ENCODE measurements around the gene RXRG.

The RXRG gene

DNA sequence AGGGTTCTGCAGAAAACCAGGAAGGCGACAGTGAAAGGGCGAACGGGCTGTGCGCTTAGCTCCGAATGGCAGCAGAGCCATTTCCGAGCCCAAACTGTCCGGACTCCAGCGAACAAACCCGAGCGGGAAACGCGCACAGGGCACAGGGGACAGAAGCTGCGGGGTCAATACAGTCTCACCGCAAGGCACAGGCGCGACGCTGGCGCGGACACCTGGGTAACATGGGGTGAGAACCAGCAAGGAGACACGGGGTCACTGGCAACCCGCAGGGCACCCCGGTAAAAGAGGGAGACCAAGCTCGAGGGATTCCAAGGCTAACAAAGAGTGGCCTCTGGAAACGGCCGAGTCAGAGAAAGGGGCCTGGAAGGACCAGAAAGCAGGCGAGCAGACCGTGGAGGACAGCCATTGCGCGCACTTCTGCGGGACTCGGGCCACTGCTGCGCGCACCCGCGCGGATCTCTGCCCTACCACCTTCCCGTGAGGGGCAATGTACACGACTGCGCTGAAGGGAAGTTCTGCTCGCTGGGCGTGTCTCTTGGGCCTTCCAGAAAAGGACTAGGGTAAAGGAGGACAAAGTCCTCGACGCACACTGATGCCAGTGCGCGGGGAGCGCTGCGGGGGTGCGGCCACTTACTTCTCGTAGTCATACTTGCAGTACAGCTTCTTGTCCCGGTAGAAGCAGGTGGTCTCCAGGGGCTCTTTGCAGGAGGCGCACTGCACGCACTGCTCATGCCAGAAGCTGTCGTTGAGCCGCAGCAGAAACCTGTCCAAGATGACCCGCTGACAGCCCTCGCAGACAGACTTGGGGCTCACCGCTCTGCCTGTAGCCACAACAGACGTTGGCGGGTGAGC, 92.3 kb downstream of the RXRG start:
- H3K9ac ChIP-seq = no peak overlapping the region
- H2AFZ ChIP-seq = no peak overlapping the region
- H3K4me3 ChIP-seq (ENCODE audit: low read depth, low read length) = no peak overlapping the region
- TF ChIP-seq, protein P1, sequence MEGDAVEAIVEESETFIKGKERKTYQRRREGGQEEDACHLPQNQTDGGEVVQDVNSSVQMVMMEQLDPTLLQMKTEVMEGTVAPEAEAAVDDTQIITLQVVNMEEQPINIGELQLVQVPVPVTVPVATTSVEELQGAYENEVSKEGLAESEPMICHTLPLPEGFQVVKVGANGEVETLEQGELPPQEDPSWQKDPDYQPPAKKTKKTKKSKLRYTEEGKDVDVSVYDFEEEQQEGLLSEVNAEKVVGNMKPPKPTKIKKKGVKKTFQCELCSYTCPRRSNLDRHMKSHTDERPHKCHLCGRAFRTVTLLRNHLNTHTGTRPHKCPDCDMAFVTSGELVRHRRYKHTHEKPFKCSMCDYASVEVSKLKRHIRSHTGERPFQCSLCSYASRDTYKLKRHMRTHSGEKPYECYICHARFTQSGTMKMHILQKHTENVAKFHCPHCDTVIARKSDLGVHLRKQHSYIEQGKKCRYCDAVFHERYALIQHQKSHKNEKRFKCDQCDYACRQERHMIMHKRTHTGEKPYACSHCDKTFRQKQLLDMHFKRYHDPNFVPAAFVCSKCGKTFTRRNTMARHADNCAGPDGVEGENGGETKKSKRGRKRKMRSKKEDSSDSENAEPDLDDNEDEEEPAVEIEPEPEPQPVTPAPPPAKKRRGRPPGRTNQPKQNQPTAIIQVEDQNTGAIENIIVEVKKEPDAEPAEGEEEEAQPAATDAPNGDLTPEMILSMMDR (IDR thresholded peaks at IDR 0.05) = no peak
- no peaks in the 10 kb centered on the region for H3K36me3 ChIP-seq (ENCODE audit: control insufficient read depth, insufficient read depth, low read length)
- H3K4me2 ChIP-seq (ENCODE audit: low read length) = no peak overlapping the region
- no peaks in the 10 kb centered on the region for H3K79me2 ChIP-seq
- no peaks in the 10 kb centered on the region for H3K9me3 ChIP-seq (ENCODE audit: control insufficient read depth, low read length)
- H3K27ac ChIP-seq = no peak overlapping the region
- H3K4me1 ChIP-seq = no peaks in the 10 kb centered on the region
- H3K27me3 ChIP-seq (ENCODE audit: control insufficient read depth, insufficient read depth, low read length) = peaks cover 25% of the 10 kb centered on the region

DNA sequence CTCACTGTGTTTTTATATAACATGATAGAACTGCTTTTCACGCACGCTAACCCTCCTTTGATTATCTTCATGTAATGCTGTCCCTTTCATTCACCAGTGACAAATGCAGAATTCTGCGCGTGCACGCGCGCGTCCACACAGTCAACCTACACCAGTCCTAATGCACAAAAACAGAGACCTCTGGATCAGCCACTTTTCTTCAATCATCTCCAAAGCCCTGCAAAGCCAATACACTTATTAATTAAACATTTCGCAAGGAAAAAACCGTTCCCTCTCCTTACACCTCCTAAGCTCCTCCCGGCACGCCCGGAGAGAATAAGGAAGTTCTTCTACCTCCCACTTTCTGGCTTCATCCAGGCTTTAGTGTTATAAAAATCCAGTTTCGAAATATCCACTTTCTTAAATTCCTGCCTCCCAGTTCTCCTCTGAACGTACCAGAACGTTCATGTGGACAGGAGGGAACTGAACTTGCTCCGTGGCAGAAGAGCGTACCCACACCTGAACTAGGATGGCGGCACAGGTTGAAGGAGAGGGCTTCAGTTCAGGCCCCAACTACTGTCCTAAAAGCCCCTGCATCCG, 93.0 kb downstream of the RXRG start:
- Histone ChIP-seq H3K79me2 (no peaks in the 10 kb centered on the region), H3K4me3 (ENCODE audit: low read depth, low read length) (no peak overlapping the region), H3K4me2 (ENCODE audit: low read length) (no peak overlapping the region), H3K9me3 (ENCODE audit: control insufficient read depth, low read length) (no peaks in the 10 kb centered on the region), H3K27me3 (ENCODE audit: control insufficient read depth, insufficient read depth, low read length) (peaks cover 24% of the 10 kb centered on the region), H3K4me1 (no peaks in the 10 kb centered on the region), H3K9ac (no peak overlapping the region), H2AFZ (no peak overlapping the region), H3K36me3 (ENCODE audit: control insufficient read depth, insufficient read depth, low read length) (no peaks in the 10 kb centered on the region), H3K27ac (no peak overlapping the region)
- TF ChIP-seq, protein P1 (IDR thresholded peaks at IDR 0.05) = no peak
